CD14-positive monocyte (primary cell): Measurements from ENCODE around the gene SPRR1B. TPM values are rescaled to one million over a fixed set of nuclear protein-coding genes. Genes with fewer than 3 reads are reported as not detected.

Experiments used
- DNase-seq, 3 donors: peaks; one replicate each; pipeline ENCODE4 v3.0.0-alpha.2; 2011 to 2022
- H2AFZ ChIP-seq: 2 replicates; pipeline ENCODE4 v1.6.0; 2012; ENCODE audit warnings: mild to moderate bottlenecking, low read depth, low read length, inconsistent platforms; ENCODE audit not compliant: insufficient read depth, poor library complexity, severe bottlenecking
- H3K27ac ChIP-seq, 2 donors: 1 replicate in 1 of 2; 2 replicates in 1 of 2; pipeline ENCODE4 v1.5.1; 2012 to 2013; ENCODE audit warnings: low read length in 2 of 2, control low read depth in 1 of 2, inconsistent platforms in 1 of 2, low read depth in 1 of 2, mild to moderate bottlenecking in 1 of 2
- H3K27me3 ChIP-seq, 2 donors: one replicate each; pipeline versions ENCODE4 v1.6.0 to v1.6.1; 2011 to 2013; ENCODE audit warnings: low read length in 2 of 2; ENCODE audit not compliant: control insufficient read depth in 2 of 2, insufficient read depth in 2 of 2
- H3K36me3 ChIP-seq, 2 donors: replicated peaks in 1 of 2; 1 replicate in 1 of 2; 2 replicates in 1 of 2; pipeline versions ENCODE4 v1.5.1 to v1.6.1; 2012 to 2013; ENCODE audit warnings: low read length in 2 of 2, control low read depth in 1 of 2, inconsistent platforms in 1 of 2, mild to moderate bottlenecking in 1 of 2; ENCODE audit not compliant: insufficient read depth in 2 of 2, control insufficient read depth in 1 of 2
- H3K4me1 ChIP-seq, 2 donors: 1 replicate in 1 of 2; 2 replicates in 1 of 2; pipeline versions ENCODE4 v1.5.1 to v1.6.1; 2012 to 2013; ENCODE audit warnings: low read length in 2 of 2, control low read depth in 1 of 2, inconsistent platforms in 1 of 2, mild to moderate bottlenecking in 1 of 2, moderate library complexity in 1 of 2; ENCODE audit not compliant: insufficient read depth in 2 of 2, control insufficient read depth in 1 of 2
- H3K4me2 ChIP-seq: replicated peaks from 2 replicates; pipeline ENCODE3; 2012; ENCODE audit warnings: low read length, moderate library complexity, mild to moderate bottlenecking; ENCODE audit not compliant: poor library complexity, severe bottlenecking; ENCODE audit errors: extremely low read depth
- H3K4me3 ChIP-seq, 3 experiments: fragments of 200-600 bp in 1 of 3; sonication (generic) in 1 of 3; replicated peaks in 1 of 3; 1 replicate in 2 of 3; 2 replicates in 1 of 3; pipeline ENCODE4 v1.5.1; 2011 to 2013; ENCODE audit warnings: low read length in 3 of 3, mild to moderate bottlenecking in 3 of 3, control low read depth in 2 of 3, low read depth in 2 of 3, inconsistent platforms in 1 of 3, moderate library complexity in 1 of 3
- H3K79me2 ChIP-seq: 2 replicates; pipeline ENCODE4 v1.6.0; 2012; ENCODE audit warnings: mild to moderate bottlenecking, control low read depth, inconsistent platforms, low read length, moderate library complexity; ENCODE audit not compliant: insufficient read depth
- H3K9ac ChIP-seq: 2 replicates; pipeline ENCODE4 v1.6.0; 2017; ENCODE audit warnings: low read length, mild to moderate bottlenecking; ENCODE audit not compliant: insufficient read depth, poor library complexity, severe bottlenecking
- H3K9me3 ChIP-seq, 2 donors: replicated peaks in 1 of 2; 1 replicate in 1 of 2; 2 replicates in 1 of 2; pipeline versions ENCODE4 v1.5.1 to v1.6.1; 2012 to 2013; ENCODE audit warnings: low read length in 2 of 2, control low read depth in 1 of 2; ENCODE audit not compliant: control insufficient read depth in 1 of 2, insufficient read depth in 1 of 2
- H4K20me1 ChIP-seq: 2 replicates; pipeline ENCODE4 v1.6.0; 2012; ENCODE audit warnings: mild to moderate bottlenecking, low read length, control low read depth, moderate library complexity; ENCODE audit not compliant: insufficient read depth
- H3K27ac Mint-ChIP-seq, 7 donors: one replicate each; pipeline ENCODE4 v1.8.0; 2020; ENCODE audit warnings: mild to moderate bottlenecking in 7 of 7, mixed read lengths in 7 of 7, moderate library complexity in 6 of 7, inconsistent platforms in 2 of 7
- H3K27me3 Mint-ChIP-seq, 3 donors: one replicate each; pipeline ENCODE4 v1.8.0; 2021 to 2022; ENCODE audit warnings: low read depth in 3 of 3, mild to moderate bottlenecking in 3 of 3, mixed read lengths in 3 of 3, moderate library complexity in 3 of 3, inconsistent platforms in 1 of 3
- H3K36me3 Mint-ChIP-seq, 2 donors: one replicate each; pipeline ENCODE4 v1.8.0; 2020; ENCODE audit warnings: mixed read lengths in 2 of 2, inconsistent platforms in 1 of 2, mild to moderate bottlenecking in 1 of 2
- H3K4me1 Mint-ChIP-seq: one replicate; pipeline ENCODE4 v1.8.0; 2020; ENCODE audit warnings: mild to moderate bottlenecking, mixed read lengths
- H3K4me3 Mint-ChIP-seq, 2 donors: one replicate each; pipeline ENCODE4 v1.8.0; 2020; ENCODE audit warnings: mild to moderate bottlenecking in 2 of 2, mixed read lengths in 2 of 2, moderate library complexity in 1 of 2
- H3K9me3 Mint-ChIP-seq, 7 donors: one replicate each; pipeline ENCODE4 v1.8.0; 2020 to 2022; ENCODE audit warnings: mixed read lengths in 7 of 7, mild to moderate bottlenecking in 6 of 7, moderate library complexity in 6 of 7, inconsistent platforms in 2 of 7
- WGBS: methylation state at CpG from one replicate; pipeline ENCODE4 v1.1.5; 2013; ENCODE audit warnings: missing lambda C conversion rate; ENCODE audit not compliant: insufficient coverage; 5-methylcytosine and 5-hydroxymethylcytosine counted together
- intact Hi-C, 2 donors: fragments of 100-400 bp; cut with micrococcal nuclease; formaldehyde crosslinking; loops; one replicate each; pipeline versions ENCODE4 v1.15.0 to v1.15.1; 2023
- polyA plus RNA-seq, 3 donors: library from polyadenylated mRNA; depleted of rRNA in 1 of 3; unstranded in 2 of 3; stranded (reverse) in 1 of 3; fragments of 300-500 nt in 2 of 3; fragments of >200 nt in 1 of 3; fragmentation: Illumina TruSeq in 2 of 3; gene quantifications; 1 replicate in 2 of 3; 2 replicates in 1 of 3; pipeline ENCODE4 v1.2.3, GENCODE V29; 2012 to 2021
- TF ChIP-seq, protein P1 (sequence below): fragments of 200-600 bp; IDR thresholded peaks from one replicate; pipeline ENCODE4 v1.8.0; 2022; ENCODE audit warnings: antibody characterized with exemption, mild to moderate bottlenecking

Gene SPRR1B
- polyA plus RNA-seq, 3 donors: not detected

DNA sequence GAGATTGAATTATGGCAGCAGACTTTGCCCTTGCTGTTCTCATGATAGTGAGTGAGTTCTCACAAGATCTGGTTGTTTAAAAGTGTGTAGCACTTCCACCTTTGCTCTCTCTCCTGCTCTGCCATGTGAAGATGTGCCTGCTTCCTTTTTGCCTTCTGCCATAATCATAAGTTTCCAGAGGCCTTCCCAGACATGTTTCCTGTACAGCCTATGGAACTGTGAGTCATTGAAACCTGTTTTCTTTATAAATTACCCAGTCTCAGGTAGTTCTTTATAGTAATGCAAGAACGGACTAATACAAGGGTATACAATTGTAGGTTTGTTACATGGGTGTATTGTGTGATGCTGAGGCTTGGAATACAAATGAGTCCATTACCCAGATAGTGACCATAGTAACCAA is 4.2 kb downstream of the SPRR1B start:
- Histone ChIP-seq H4K20me1 (no peaks in the 10 kb centered on the region), H3K4me2 (no peak overlapping the region), H3K4me3 (no peak overlapping the region), H3K27ac (no peak overlapping the region), H3K79me2 (no peaks in the 10 kb centered on the region), H3K4me1 (no peaks in the 10 kb centered on the region), H2AFZ (no peak overlapping the region), H3K9ac (no peak overlapping the region), H3K9me3 (no peaks in the 10 kb centered on the region), H3K27me3 (no peaks in the 10 kb centered on the region), H3K36me3 (no peaks in the 10 kb centered on the region)
- Mint-ChIP-seq H3K36me3 (no peaks in the 10 kb centered on the region), H3K4me3 (no peak overlapping the region), H3K27me3 (peaks cover 5 to 20% (median 11%) of the 10 kb centered on the region in 3 donors), H3K27ac (no peak overlapping the region), H3K4me1 (no peaks in the 10 kb centered on the region), H3K9me3 (peaks cover 0 to 2% (median 0%) of the 10 kb centered on the region in 7 donors)
- DNase-seq: no peak
- WGBS: no CpG with 5 or more reads among the region's 1 CpG
- TF ChIP-seq, protein P1, sequence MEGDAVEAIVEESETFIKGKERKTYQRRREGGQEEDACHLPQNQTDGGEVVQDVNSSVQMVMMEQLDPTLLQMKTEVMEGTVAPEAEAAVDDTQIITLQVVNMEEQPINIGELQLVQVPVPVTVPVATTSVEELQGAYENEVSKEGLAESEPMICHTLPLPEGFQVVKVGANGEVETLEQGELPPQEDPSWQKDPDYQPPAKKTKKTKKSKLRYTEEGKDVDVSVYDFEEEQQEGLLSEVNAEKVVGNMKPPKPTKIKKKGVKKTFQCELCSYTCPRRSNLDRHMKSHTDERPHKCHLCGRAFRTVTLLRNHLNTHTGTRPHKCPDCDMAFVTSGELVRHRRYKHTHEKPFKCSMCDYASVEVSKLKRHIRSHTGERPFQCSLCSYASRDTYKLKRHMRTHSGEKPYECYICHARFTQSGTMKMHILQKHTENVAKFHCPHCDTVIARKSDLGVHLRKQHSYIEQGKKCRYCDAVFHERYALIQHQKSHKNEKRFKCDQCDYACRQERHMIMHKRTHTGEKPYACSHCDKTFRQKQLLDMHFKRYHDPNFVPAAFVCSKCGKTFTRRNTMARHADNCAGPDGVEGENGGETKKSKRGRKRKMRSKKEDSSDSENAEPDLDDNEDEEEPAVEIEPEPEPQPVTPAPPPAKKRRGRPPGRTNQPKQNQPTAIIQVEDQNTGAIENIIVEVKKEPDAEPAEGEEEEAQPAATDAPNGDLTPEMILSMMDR: no peak
- intact Hi-C loops: no loop called here

- WGBS: 80% methylated on average over 1 of the region's 4 CpGs
- no peak within 1 kb of the TSS for H3K4me3 Mint-ChIP-seq
- H3K27me3 Mint-ChIP-seq: peaks cover 7 to 16% (median 7%) of the 10 kb centered on the region in 3 donors
These were observed 10.1 kb downstream of the SPRR1B start, which contains the start of gene SPRR2D for GRCh38 chr1:153040950-153041631. SPRR2D (minus strand) TSS chr1:153041120; CDS start chr1:153040346, 774 bp downstream.

More at GRCh38 chr1:153040950-153041631, 10.1 kb downstream of the SPRR1B start, which contains the start of gene SPRR2D:
- Histone ChIP-seq H3K79me2 (no peaks in the 10 kb centered on the region), H3K4me1 (no peaks in the 10 kb centered on the region), H3K36me3 (no peaks in the 10 kb centered on the region), H3K27ac (no peak within 1 kb of the TSS), H3K27me3 (peaks cover 2 to 5% of the 10 kb centered on the region in 2 donors), H3K4me2 (no peak within 1 kb of the TSS), H3K9me3 (no peaks in the 10 kb centered on the region), H3K9ac (no peak within 1 kb of the TSS), H2AFZ (no peak within 1 kb of the TSS), H3K4me3 (no peak within 1 kb of the TSS), H4K20me1 (no peaks in the 10 kb centered on the region)
- Mint-ChIP-seq H3K27ac (no peak within 1 kb of the TSS), H3K4me1 (no peaks in the 10 kb centered on the region), H3K9me3 (no peaks in the 10 kb centered on the region), H3K36me3 (no peaks in the 10 kb centered on the region)
- intact Hi-C loops: no loop called here
- TF ChIP-seq, protein P1: no peak
- DNase-seq: no peak
